IMR-90 (cell line): Measurements from ENCODE around the gene PXMP2. TPM values are rescaled to one million over a fixed set of nuclear protein-coding genes. Genes with fewer than 3 reads are reported as not detected.

ENCODE experiments used
- ATAC-seq: fragments of 200-7000 bp; cut with Tn5 transposase; 2 replicates; pipeline ENCODE4 v1.9.1; 2020; ENCODE audit warnings: low read depth, mild to moderate bottlenecking, moderate library complexity
- BruUV-seq: library from RNA; stranded (reverse); fragments of 400-500 nt; replicated peaks from 2 replicates; lab custom pipeline; 2021; lab: Mats Ljungman, UMichigan
- CTCF ChIA-PET: fragments of 300-600 bp; formaldehyde crosslinking; extraction: SDS; loops from one replicate; lab custom pipeline; 2021; ENCODE audit warnings: antibody characterized with exemption; lab: Yijun Ruan, JAX
- POLR2A ChIA-PET: fragments of 300-600 bp; sonication (Branson Sonifier 250); formaldehyde crosslinking; loops from one replicate; lab custom pipeline; 2022; ENCODE audit warnings: antibody characterized with exemption; ENCODE audit not compliant: unreplicated experiment; lab: Charles Lee
- DNase-seq: peaks from one replicate; pipeline ENCODE4 v3.0.0; 2013
- H2AFZ ChIP-seq: replicated peaks from 2 replicates; pipeline ENCODE3; 2013; ENCODE audit warnings: low read length, mild to moderate bottlenecking; ENCODE audit not compliant: poor library complexity
- H2AK5ac ChIP-seq: 2 replicates; pipeline ENCODE4 v1.6.1; 2013; ENCODE audit warnings: low read depth, low read length, inconsistent platforms
- H2AK9ac ChIP-seq: replicated peaks from 2 replicates; pipeline ENCODE3; 2013; ENCODE audit warnings: mild to moderate bottlenecking, low read depth, low read length, moderate library complexity; ENCODE audit not compliant: poor library complexity
- H2BK120ac ChIP-seq: 2 replicates; pipeline ENCODE4 v1.6.1; 2013; ENCODE audit warnings: low read depth, low read length, inconsistent platforms
- H2BK15ac ChIP-seq: 3 replicates; pipeline ENCODE4 v1.6.1; 2013; ENCODE audit warnings: low read depth, low read length, inconsistent platforms
- H2BK20ac ChIP-seq: 2 replicates; pipeline ENCODE4 v1.6.1; 2013; ENCODE audit warnings: low read depth, mild to moderate bottlenecking, inconsistent platforms, low read length, moderate library complexity
- H2BK5ac ChIP-seq: 2 replicates; pipeline ENCODE4 v1.6.1; 2013; ENCODE audit warnings: mild to moderate bottlenecking, low read depth, low read length, inconsistent platforms; ENCODE audit not compliant: poor library complexity, severe bottlenecking
- H3K14ac ChIP-seq: replicated peaks from 2 replicates; pipeline ENCODE4 v1.6.1; 2013; ENCODE audit warnings: low read depth, low read length, inconsistent platforms
- H3K18ac ChIP-seq: 2 replicates; pipeline ENCODE4 v1.6.1; 2013; ENCODE audit warnings: low read depth, low read length, control low read depth
- H3K23ac ChIP-seq: 2 replicates; pipeline ENCODE4 v1.6.1; 2013; ENCODE audit warnings: low read depth, low read length, inconsistent platforms
- H3K27ac ChIP-seq: 2 replicates; pipeline ENCODE4 v1.5.1; 2013; ENCODE audit warnings: mild to moderate bottlenecking, control low read depth, low read length; ENCODE audit not compliant: insufficient read depth
- H3K27me3 ChIP-seq: 2 replicates; pipeline ENCODE4 v1.6.1; 2013; ENCODE audit warnings: low read length; ENCODE audit not compliant: control insufficient read depth, insufficient read depth
- H3K36me3 ChIP-seq: 2 replicates; pipeline ENCODE4 v1.6.1; 2013; ENCODE audit warnings: low read length, mixed read lengths; ENCODE audit not compliant: control insufficient read depth, insufficient read depth
- H3K4ac ChIP-seq: 2 replicates; pipeline ENCODE4 v1.6.1; 2013; ENCODE audit warnings: low read depth, low read length, inconsistent platforms
- H3K4me1 ChIP-seq: 2 replicates; pipeline ENCODE4 v1.6.1; 2013; ENCODE audit warnings: low read length, mixed read lengths; ENCODE audit not compliant: control insufficient read depth, insufficient read depth
- H3K4me2 ChIP-seq: 2 replicates; pipeline ENCODE4 v1.6.1; 2013; ENCODE audit warnings: low read depth, mild to moderate bottlenecking, control low read depth, low read length, moderate library complexity
- H3K4me3 ChIP-seq: 2 replicates; pipeline ENCODE4 v1.5.1; 2013; ENCODE audit warnings: low read depth, mild to moderate bottlenecking, control low read depth, low read length, moderate library complexity; ENCODE audit not compliant: insufficient read depth
- H3K56ac ChIP-seq: 2 replicates; pipeline ENCODE4 v1.6.1; 2013; ENCODE audit warnings: low read length, inconsistent platforms; ENCODE audit not compliant: insufficient read depth; ENCODE audit errors: extremely low read depth
- H3K79me1 ChIP-seq, 2 experiments: 2 replicates each; pipeline ENCODE4 v1.6.1; 2013; ENCODE audit warnings: low read length in 2 of 2, inconsistent platforms in 1 of 2, low read depth in 1 of 2
- H3K9ac ChIP-seq: 2 replicates; pipeline ENCODE4 v1.6.1; 2013; ENCODE audit warnings: low read depth, low read length, control low read depth
- H3K9me1 ChIP-seq: 2 replicates; pipeline ENCODE4 v1.6.1; 2013; ENCODE audit warnings: low read length, inconsistent platforms; ENCODE audit not compliant: insufficient read depth
- H3K9me3 ChIP-seq: 2 replicates; pipeline ENCODE4 v1.6.1; 2013; ENCODE audit warnings: low read length; ENCODE audit not compliant: control insufficient read depth, insufficient read depth
- H4K20me1 ChIP-seq: 2 replicates; pipeline ENCODE4 v1.6.1; 2013; ENCODE audit warnings: low read length, inconsistent platforms; ENCODE audit not compliant: insufficient read depth
- H4K5ac ChIP-seq: 2 replicates; pipeline ENCODE4 v1.6.1; 2013; ENCODE audit warnings: mild to moderate bottlenecking, low read depth, low read length, control low read depth
- H4K8ac ChIP-seq, 2 experiments: 2 replicates each; pipeline ENCODE4 v1.6.1; 2013; ENCODE audit warnings: low read depth in 2 of 2, low read length in 2 of 2, control low read depth in 1 of 2, inconsistent platforms in 1 of 2
- H4K91ac ChIP-seq: 2 replicates; pipeline ENCODE4 v1.6.1; 2013; ENCODE audit warnings: low read depth, low read length, inconsistent platforms; ENCODE audit not compliant: insufficient read depth
- CEBPB ChIP-seq: IDR thresholded peaks from 2 replicates; pipeline ENCODE4 v1.6.1; 2012; ENCODE audit warnings: low read depth, low read length, improper control_type of control experiment
- CHD1 ChIP-seq: IDR thresholded peaks from 2 replicates; pipeline ENCODE4 v1.6.1; 2012; ENCODE audit warnings: low read depth, low read length, improper control_type of control experiment
- MAZ ChIP-seq: IDR thresholded peaks from 2 replicates; pipeline ENCODE4 v1.6.1; 2012; ENCODE audit warnings: low read depth, mild to moderate bottlenecking, low read length, improper control_type of control experiment, moderate library complexity, borderline replicate concordance
- MXI1 ChIP-seq: IDR thresholded peaks from 2 replicates; pipeline ENCODE4 v1.6.1; 2012; ENCODE audit warnings: low read depth, mild to moderate bottlenecking, low read length, moderate library complexity, borderline replicate concordance
- RFX5 ChIP-seq: IDR thresholded peaks from 2 replicates; pipeline ENCODE4 v1.8.0; 2012; ENCODE audit warnings: low read depth, mild to moderate bottlenecking, low read length, moderate library complexity
- SMC3 ChIP-seq: fragments of 150-350 bp; IDR thresholded peaks from 2 replicates; pipeline ENCODE4 v1.6.1; 2016; ENCODE audit warnings: low read depth, mild to moderate bottlenecking, antibody characterized with exemption, low read length, moderate library complexity
- WGBS, 2 experiments: methylation state at CpG; one replicate each; pipeline versions ENCODE4 v1.1.5 to v1.1.7; 2013; ENCODE audit warnings: missing lambda C conversion rate in 2 of 2; ENCODE audit not compliant: insufficient read length in 1 of 2; ENCODE audit errors: extremely low coverage in 2 of 2; 5-methylcytosine and 5-hydroxymethylcytosine counted together
- dilution Hi-C: fragments of 300-500 bp; cut with HindIII; formaldehyde crosslinking; loops from one replicate; pipeline ENCODE4 v1.14.3; 2018; ENCODE audit warnings: low sequenced_read_pairs; ENCODE audit not compliant: unreplicated experiment
- in situ Hi-C: fragments of 300-500 bp; cut with MboI; formaldehyde crosslinking; loops from 3 replicates; pipeline ENCODE4 v1.14.3; 2019; ENCODE audit warnings: low sequenced_read_pairs, inconsistent platforms, mixed read lengths
- intact Hi-C: fragments of 100-400 bp; cut with micrococcal nuclease; formaldehyde crosslinking; loops from 2 replicates; pipeline ENCODE4 v1.10.0; 2022
- polyA plus RNA-seq, 3 experiments: library from polyadenylated mRNA; depleted of rRNA; stranded (reverse); fragments of >200 nt; gene quantifications; 2 replicates each; pipeline ENCODE4 v1.2.3, GENCODE V29; 2012; ENCODE audit warnings: low replicate concordance in 1 of 3
- total RNA-seq: library from RNA; depleted of rRNA; stranded (reverse); fragments of >200 nt; gene quantifications from 2 replicates; pipeline ENCODE4 v1.2.3, GENCODE V29; 2012
- TF ChIP-seq, protein P1 (sequence below): fragments of 150-350 bp; IDR thresholded peaks from 2 replicates; pipeline ENCODE4 v1.6.1; 2016; ENCODE audit warnings: low read depth, mild to moderate bottlenecking, low read length, moderate library complexity, borderline replicate concordance

PXMP2 gene
- total and polyA plus RNA-seq, 2 of the 4 experiments (the other 2 are of a cell fraction) = 10.9 to 20.1 TPM

DNA sequence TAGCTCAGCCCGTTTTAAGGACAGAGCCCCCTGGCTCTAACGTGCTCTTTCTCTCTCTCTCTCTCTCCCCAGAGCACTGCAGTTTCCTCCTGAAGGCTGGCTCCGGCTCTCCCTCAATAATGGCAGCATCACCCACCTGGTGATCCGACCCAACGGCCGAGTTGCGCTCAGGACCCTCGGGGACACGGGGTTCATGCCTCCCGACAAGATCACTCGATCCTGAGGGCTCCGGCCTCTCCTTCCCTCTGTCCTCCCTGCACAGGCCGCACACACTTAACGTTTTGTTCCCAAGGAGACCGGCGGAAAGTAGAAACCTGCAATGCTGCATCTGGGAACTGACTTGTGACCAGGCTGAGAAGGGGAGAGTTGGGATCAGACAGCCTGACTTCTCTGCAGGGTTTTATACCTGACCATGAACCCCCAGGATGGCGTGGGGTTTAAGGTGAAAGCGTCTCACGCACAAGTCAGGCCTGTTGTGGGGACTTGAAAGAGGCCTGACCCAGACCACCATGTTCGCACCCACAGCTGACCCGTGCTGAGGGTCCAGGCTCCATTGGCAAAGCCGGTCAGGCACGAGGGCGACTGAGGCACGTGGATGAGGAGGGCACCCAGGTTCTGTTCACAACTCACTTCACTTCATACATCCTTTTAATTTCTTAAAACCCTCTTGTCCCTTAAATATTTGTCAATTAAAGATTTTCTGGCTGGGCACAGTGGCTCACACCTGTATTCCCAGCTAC lies 33.4 kb downstream of the PXMP2 start:
- POLR2A ChIA-PET = no interaction called here
- no peak overlapping the region for H3K14ac ChIP-seq
- H3K9me1 ChIP-seq = no peaks in the 10 kb centered on the region
- no peak overlapping the region for H4K91ac ChIP-seq
- H3K9ac ChIP-seq = no peak overlapping the region
- H3K36me3 ChIP-seq = peaks cover 62% of the 10 kb centered on the region
- no peak overlapping the region for H3K4ac ChIP-seq
- DNase-seq (no peak), ATAC-seq (no peak)
- H2AFZ ChIP-seq = no peak overlapping the region
- H3K4me1 ChIP-seq = no peaks in the 10 kb centered on the region
- no peak overlapping the region for H3K18ac ChIP-seq
- CTCF ChIA-PET = no interaction called here
- peaks cover 20 to 39% of the 10 kb centered on the region in 2 experiments for H3K79me1 ChIP-seq
- H2BK120ac ChIP-seq = no peak overlapping the region
- H3K56ac ChIP-seq = no peak overlapping the region
- no peaks in the 10 kb centered on the region for H3K9me3 ChIP-seq
- BruUV-seq = TSS peak; percentile 83
- no peak overlapping the region for H4K5ac ChIP-seq
- no peak overlapping the region for H3K27ac ChIP-seq
- no peak overlapping the region for H3K4me3 ChIP-seq
- no peak overlapping the region for H2AK9ac ChIP-seq
- no peak overlapping the region for H3K4me2 ChIP-seq
- no peak overlapping the region for H2BK5ac ChIP-seq
- H3K27me3 ChIP-seq = no peaks in the 10 kb centered on the region
- H2AK5ac ChIP-seq = no peak overlapping the region
- peaks cover 30% of the 10 kb centered on the region for H4K20me1 ChIP-seq
- no peak overlapping the region for H2BK15ac ChIP-seq
- 73% methylated on average over 2 of the region's 25 CpGs; no CpG with 5 or more reads in 1 of the 2 experiments for WGBS, 2 experiments
- intact Hi-C loops = no loop called here
- H2BK20ac ChIP-seq = no peak overlapping the region
- H4K8ac ChIP-seq = no peak overlapping the region
- H3K23ac ChIP-seq = no peak overlapping the region
- no peak for TF ChIP-seq RFX5
- TF ChIP-seq SMC3 = no peak
- TF ChIP-seq MAZ = no peak
- no peak for TF ChIP-seq CHD1
- TF ChIP-seq MXI1 = no peak
- TF ChIP-seq CEBPB = no peak
- TF ChIP-seq, protein P1, sequence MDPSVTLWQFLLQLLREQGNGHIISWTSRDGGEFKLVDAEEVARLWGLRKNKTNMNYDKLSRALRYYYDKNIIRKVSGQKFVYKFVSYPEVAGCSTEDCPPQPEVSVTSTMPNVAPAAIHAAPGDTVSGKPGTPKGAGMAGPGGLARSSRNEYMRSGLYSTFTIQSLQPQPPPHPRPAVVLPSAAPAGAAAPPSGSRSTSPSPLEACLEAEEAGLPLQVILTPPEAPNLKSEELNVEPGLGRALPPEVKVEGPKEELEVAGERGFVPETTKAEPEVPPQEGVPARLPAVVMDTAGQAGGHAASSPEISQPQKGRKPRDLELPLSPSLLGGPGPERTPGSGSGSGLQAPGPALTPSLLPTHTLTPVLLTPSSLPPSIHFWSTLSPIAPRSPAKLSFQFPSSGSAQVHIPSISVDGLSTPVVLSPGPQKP = no peak
- in situ Hi-C loops = no loop called here
- dilution Hi-C loops = no loop called here
